Neural progenitor cell (in vitro differentiated cells): ENCODE data around the gene SEC14L6.

Experiments used
- EZH2 ChIP-seq: fragments of 200-600 bp; sonication (generic); IDR thresholded peaks from 2 replicates; pipeline ENCODE4 v1.6.1; 2017; ENCODE audit warnings: antibody characterized with exemption, mild to moderate bottlenecking, moderate library complexity
- TF ChIP-seq, protein P1 (sequence below): fragments of 200-600 bp; sonication (generic); IDR thresholded peaks from 2 replicates; pipeline ENCODE4 v1.5.1; 2017; ENCODE audit warnings: antibody characterized with exemption, mild to moderate bottlenecking

DNA sequence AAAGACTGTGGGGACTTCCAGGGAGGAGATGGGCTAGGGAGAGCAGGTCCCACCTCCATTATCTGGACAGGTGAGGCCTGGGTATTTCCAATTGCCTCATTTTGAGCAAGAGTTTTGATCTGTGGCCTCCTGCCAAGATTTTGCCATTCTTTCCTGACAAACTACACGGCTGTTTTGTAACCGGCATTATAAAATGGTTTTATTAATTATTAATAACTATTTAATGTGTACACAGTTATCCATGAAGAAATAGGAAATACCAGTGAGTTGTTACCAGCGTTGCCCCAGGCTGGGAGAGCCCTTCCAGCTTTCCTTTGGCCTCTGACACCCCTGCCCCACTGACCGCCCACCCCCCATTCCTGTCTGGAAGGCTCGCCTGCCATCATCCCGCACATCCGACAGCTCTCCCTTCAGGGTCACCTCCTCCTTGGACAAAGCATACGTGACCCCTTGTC lies 59.9 kb downstream of the SEC14L6 start:
- TF ChIP-seq, protein P1, sequence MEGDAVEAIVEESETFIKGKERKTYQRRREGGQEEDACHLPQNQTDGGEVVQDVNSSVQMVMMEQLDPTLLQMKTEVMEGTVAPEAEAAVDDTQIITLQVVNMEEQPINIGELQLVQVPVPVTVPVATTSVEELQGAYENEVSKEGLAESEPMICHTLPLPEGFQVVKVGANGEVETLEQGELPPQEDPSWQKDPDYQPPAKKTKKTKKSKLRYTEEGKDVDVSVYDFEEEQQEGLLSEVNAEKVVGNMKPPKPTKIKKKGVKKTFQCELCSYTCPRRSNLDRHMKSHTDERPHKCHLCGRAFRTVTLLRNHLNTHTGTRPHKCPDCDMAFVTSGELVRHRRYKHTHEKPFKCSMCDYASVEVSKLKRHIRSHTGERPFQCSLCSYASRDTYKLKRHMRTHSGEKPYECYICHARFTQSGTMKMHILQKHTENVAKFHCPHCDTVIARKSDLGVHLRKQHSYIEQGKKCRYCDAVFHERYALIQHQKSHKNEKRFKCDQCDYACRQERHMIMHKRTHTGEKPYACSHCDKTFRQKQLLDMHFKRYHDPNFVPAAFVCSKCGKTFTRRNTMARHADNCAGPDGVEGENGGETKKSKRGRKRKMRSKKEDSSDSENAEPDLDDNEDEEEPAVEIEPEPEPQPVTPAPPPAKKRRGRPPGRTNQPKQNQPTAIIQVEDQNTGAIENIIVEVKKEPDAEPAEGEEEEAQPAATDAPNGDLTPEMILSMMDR, result no peak
- TF ChIP-seq EZH2, result no peak
